ENCODE results near the gene DTD1.

The DTD1 gene

GRCh38 chr20:18665135-18665534 lies 77.3 kb downstream of the DTD1 start:
- DNase-seq (ENCODE audit: low read depth) = no peak
- no peak overlapping the region for H3K4me3 ChIP-seq (ENCODE audit: control insufficient read depth, low read depth, low read length)
- no peak for TF ChIP-seq CTCF (conservative IDR thresholded peaks at IDR 0.05; ENCODE audit: control insufficient read depth, insufficient read depth, low read depth, low read length)

DNA sequence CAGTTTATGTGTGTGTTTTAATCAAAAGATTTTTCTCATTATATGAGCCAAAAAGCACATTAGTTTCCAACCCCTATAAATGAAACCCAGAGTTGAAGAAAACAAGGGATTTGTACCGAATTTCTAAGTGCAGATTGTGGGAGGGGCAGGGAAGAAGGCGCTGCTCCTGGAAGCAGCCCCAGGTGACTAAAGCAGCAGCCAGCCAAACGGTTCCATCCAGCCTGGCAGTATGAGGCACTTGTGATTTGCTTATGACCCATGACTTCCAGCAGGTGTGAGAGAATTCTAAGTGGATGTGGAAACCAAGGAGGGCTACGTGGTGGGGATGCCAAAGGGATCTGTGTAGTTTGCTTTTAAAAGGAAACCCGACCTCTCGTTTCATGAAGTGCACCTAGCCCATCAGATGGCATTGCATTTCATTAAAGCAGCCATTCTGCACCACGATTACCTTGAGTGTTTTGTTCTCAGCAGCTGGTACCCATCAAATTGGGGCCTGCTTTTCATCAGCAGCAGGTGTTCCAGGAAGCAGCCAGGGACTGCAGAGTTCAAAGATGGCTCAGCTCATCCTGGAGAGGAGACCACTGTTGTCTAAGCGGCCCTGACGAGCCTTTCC lies 79.1 kb downstream of the DTD1 start:
- no peak for TF ChIP-seq CTCF (conservative IDR thresholded peaks at IDR 0.05; ENCODE audit: control insufficient read depth, insufficient read depth, low read depth, low read length)
- no peak overlapping the region for H3K4me3 ChIP-seq (ENCODE audit: control insufficient read depth, low read depth, low read length)
- DNase-seq (ENCODE audit: low read depth) = peak; percentile 12

DNA sequence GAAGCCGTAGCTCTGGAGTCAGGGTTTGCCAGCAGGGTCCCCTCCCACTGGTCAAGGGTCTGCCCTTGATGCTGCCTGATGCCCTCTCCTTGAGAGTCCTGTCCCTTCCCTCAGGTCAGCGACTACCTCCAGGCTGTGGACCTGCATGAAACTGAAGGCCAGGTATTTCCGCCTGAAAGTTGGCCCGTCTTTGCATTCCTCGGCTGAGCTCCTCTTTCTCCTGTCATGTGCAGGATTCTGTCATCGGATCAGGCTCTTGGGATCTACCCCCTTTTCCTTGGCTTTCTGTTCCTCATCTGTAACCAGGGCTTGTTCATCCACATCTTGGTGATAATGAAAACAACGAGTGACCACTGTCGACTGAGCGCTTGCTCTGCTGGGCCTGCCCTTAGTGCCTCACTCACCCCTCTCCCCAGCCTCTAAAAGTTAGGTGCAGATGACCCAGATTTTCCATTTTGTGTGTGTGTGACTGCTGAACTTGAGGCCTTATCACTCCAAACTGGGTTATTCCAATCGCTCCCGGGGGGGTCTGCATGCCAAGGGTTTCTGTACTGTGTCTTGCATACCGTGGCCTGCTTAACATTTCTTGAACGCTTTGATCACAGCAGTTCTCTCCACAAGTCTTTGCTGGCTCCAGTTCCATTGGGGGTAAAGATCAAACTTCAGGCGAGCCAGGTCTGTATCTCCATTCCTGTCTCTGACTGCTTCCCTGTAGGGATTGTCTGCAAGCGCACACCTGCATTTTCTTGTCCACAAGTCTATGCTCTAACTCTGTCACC lies 81.6 kb downstream of the DTD1 start:
- no peak for TF ChIP-seq CTCF (conservative IDR thresholded peaks at IDR 0.05; ENCODE audit: control insufficient read depth, insufficient read depth, low read depth, low read length)
- no peak overlapping the region for H3K4me3 ChIP-seq (ENCODE audit: control insufficient read depth, low read depth, low read length)
- DNase-seq (ENCODE audit: low read depth) = no peak

DNA sequence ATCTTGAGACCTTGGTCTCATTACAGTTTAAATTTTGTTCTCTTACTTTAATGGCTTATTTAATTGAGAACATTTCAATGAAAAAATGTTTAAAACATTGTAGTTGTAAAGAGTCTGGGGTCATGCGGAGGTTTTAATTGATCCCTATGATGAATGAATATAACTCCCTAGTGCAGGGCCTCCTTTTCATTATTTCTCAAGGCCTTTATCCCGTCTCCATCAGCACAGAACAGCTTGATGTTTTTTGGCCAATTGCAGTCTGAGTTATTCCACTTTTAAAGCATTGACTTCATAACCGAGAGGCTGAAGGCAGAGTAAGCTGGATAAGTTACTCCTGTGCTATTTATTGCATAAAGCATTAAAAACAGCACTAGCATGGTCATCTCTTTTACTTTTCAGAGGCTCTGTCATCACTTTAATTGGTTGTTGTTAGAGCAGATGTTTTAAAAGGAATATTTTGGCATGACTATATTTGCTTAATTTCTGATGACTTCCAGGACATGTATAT lies 83.4 kb downstream of the DTD1 start:
- DNase-seq (ENCODE audit: low read depth) = no peak
- no peak overlapping the region for H3K4me3 ChIP-seq (ENCODE audit: control insufficient read depth, low read depth, low read length)
- TF ChIP-seq CTCF (conservative IDR thresholded peaks at IDR 0.05; ENCODE audit: control insufficient read depth, insufficient read depth, low read depth, low read length) = no peak

- TF ChIP-seq CTCF (conservative IDR thresholded peaks at IDR 0.05; ENCODE audit: control insufficient read depth, insufficient read depth, low read depth, low read length) = no peak
- DNase-seq (ENCODE audit: low read depth) = no peak
- no peak overlapping the region for H3K4me3 ChIP-seq (ENCODE audit: control insufficient read depth, low read depth, low read length)
Measured at GRCh38 chr20:18672834-18673233, 85.0 kb downstream of the DTD1 start.

- TF ChIP-seq CTCF (conservative IDR thresholded peaks at IDR 0.05; ENCODE audit: control insufficient read depth, insufficient read depth, low read depth, low read length) = no peak
- H3K4me3 ChIP-seq (ENCODE audit: control insufficient read depth, low read depth, low read length) = no peak overlapping the region
- no peak for DNase-seq (ENCODE audit: low read depth)
Measured at GRCh38 chr20:18676396-18676795, 88.5 kb downstream of the DTD1 start.
